Endothelial cell of umbilical vein (primary cell): ENCODE measurements around the gene FNDC3A. TPM values are rescaled to one million over a fixed set of nuclear protein-coding genes. Genes with fewer than 3 reads are reported as not detected.

Experiments used
- BruUV-seq: library from RNA; stranded (reverse); fragments of 400-500 nt; replicated peaks from 2 replicates; lab custom pipeline; 2021; lab: Mats Ljungman, UMichigan
- CTCF ChIA-PET: fragments of 300-600, 350-600 bp; sonication (Branson Sonifier 250); formaldehyde crosslinking; loops from one replicate; lab custom pipeline; 2021; ENCODE audit warnings: antibody characterized with exemption, inconsistent platforms; lab: Charles Lee
- POLR2A ChIA-PET: fragments of 300-600, 350-600 bp; sonication (Branson Sonifier 250); formaldehyde crosslinking; loops from one replicate; lab custom pipeline; 2021; ENCODE audit warnings: antibody characterized with exemption, inconsistent platforms; lab: Charles Lee
- DNase-seq: peaks from one replicate; pipeline ENCODE4 v3.0.0-alpha.2; 2011; ENCODE audit warnings: low read depth, low spot score
- FAIRE-seq: peaks from 2 replicates; lab custom pipeline; 2011; peaks lifted over from hg19 to GRCh38; lab: Jason Lieb, UNC
- H2AFZ ChIP-seq: 2 replicates; pipeline ENCODE4 v1.6.0; 2012; ENCODE audit warnings: low read depth, low read length, control low read depth, inconsistent platforms
- H3K27ac ChIP-seq: 2 replicates; pipeline ENCODE4 v1.5.1; 2011; ENCODE audit warnings: low read depth, mild to moderate bottlenecking, control low read depth, low read length, moderate library complexity; ENCODE audit not compliant: insufficient read depth
- H3K27me3 ChIP-seq, 2 experiments: 2 replicates each; pipeline versions ENCODE4 v1.6.0 to v1.6.1; 2011; ENCODE audit warnings: low read length in 2 of 2, mixed read lengths in 1 of 2; ENCODE audit not compliant: control insufficient read depth in 2 of 2, insufficient read depth in 2 of 2
- H3K36me3 ChIP-seq, 2 experiments: 2 replicates in 1 of 2; 3 replicates in 1 of 2; pipeline ENCODE4 v1.5.1; 2011; ENCODE audit warnings: low read length in 2 of 2, mild to moderate bottlenecking in 1 of 2, moderate library complexity in 1 of 2; ENCODE audit not compliant: control insufficient read depth in 2 of 2, insufficient read depth in 2 of 2; ENCODE audit errors: extremely low read depth in 1 of 2
- H3K4me1 ChIP-seq: 3 replicates; pipeline ENCODE4 v1.5.1; 2011; ENCODE audit warnings: mild to moderate bottlenecking, low read length; ENCODE audit not compliant: control insufficient read depth, insufficient read depth; ENCODE audit errors: extremely low read depth
- H3K4me2 ChIP-seq: 2 replicates; pipeline ENCODE4 v1.6.1; 2011; ENCODE audit warnings: low read length, control low read depth, mixed read lengths; ENCODE audit not compliant: insufficient read depth
- H3K4me3 ChIP-seq, 3 experiments: fragments of 200-600 bp in 1 of 3; sonication (generic), shearing (Covaris generic) in 1 of 3; replicated peaks in 1 of 3; 2 replicates each; pipeline ENCODE4 v1.5.1; 2011 to 2016; ENCODE audit warnings: control low read depth in 3 of 3, low read length in 3 of 3, mild to moderate bottlenecking in 2 of 3, inconsistent platforms in 1 of 3, low read depth in 1 of 3, moderate library complexity in 1 of 3; ENCODE audit not compliant: insufficient read depth in 1 of 3
- H3K79me2 ChIP-seq: 2 replicates; pipeline ENCODE4 v1.6.0; 2012; ENCODE audit warnings: low read length, inconsistent platforms; ENCODE audit not compliant: control insufficient read depth, insufficient read depth
- H3K9ac ChIP-seq: replicated peaks from 2 replicates; pipeline ENCODE3; 2011; ENCODE audit warnings: low read length, control low read depth; ENCODE audit not compliant: insufficient read depth; ENCODE audit errors: extremely low read depth
- H3K9me1 ChIP-seq: replicated peaks from 3 replicates; pipeline ENCODE4 v1.6.0; 2011; ENCODE audit warnings: mild to moderate bottlenecking, low read length; ENCODE audit not compliant: control insufficient read depth, insufficient read depth; ENCODE audit errors: extremely low read depth
- H3K9me3 ChIP-seq: replicated peaks from 2 replicates; pipeline ENCODE4 v1.5.1; 2012; ENCODE audit warnings: low read length, inconsistent platforms; ENCODE audit not compliant: control insufficient read depth, insufficient read depth
- H4K20me1 ChIP-seq: replicated peaks from 2 replicates; pipeline ENCODE3; 2011; ENCODE audit warnings: mild to moderate bottlenecking, low read length; ENCODE audit not compliant: control insufficient read depth, insufficient read depth; ENCODE audit errors: extremely low read depth
- EZH2 ChIP-seq: IDR thresholded peaks from 2 replicates; pipeline ENCODE4 v1.6.1; 2012; ENCODE audit warnings: borderline replicate concordance, low read depth, mild to moderate bottlenecking, moderate library complexity, low read length, inconsistent platforms; ENCODE audit not compliant: severe bottlenecking
- FOS ChIP-seq: IDR thresholded peaks from 2 replicates; pipeline ENCODE4 v1.6.1; 2011; ENCODE audit warnings: mild to moderate bottlenecking, low read length, moderate library complexity, borderline replicate concordance; ENCODE audit not compliant: insufficient read depth
- GATA2 ChIP-seq: IDR thresholded peaks from 2 replicates; pipeline ENCODE4 v1.7.0; 2011; ENCODE audit warnings: low read depth, mild to moderate bottlenecking, moderate library complexity, mixed read lengths, low read length; ENCODE audit not compliant: insufficient read length, insufficient read depth
- JUN ChIP-seq: IDR thresholded peaks from 2 replicates; pipeline ENCODE4 v1.6.1; 2011; ENCODE audit warnings: borderline replicate concordance, low read depth; ENCODE audit not compliant: insufficient read length, insufficient read depth
- MYC ChIP-seq: IDR thresholded peaks from one replicate; pipeline ENCODE4 v1.6.1; 2011; ENCODE audit warnings: mild to moderate bottlenecking, low read depth, low read length
- POLR2A ChIP-seq: IDR thresholded peaks from 2 replicates; pipeline ENCODE4 v1.6.1; 2012; ENCODE audit warnings: low read depth, mild to moderate bottlenecking, control low read depth, low read length
- POLR2AphosphoS5 ChIP-seq: IDR thresholded peaks from 2 replicates; pipeline ENCODE4 v1.6.1; 2012; ENCODE audit warnings: low read depth, mild to moderate bottlenecking, control low read depth, low read length, moderate library complexity; ENCODE audit not compliant: insufficient read depth
- dilution Hi-C: fragments of 300-500 bp; cut with MboI; formaldehyde crosslinking; loops from one replicate; pipeline ENCODE4 v1.15.0; 2019; ENCODE audit warnings: low sequenced_read_pairs; ENCODE audit not compliant: extremely low pct_ligation_motif_present
- intact Hi-C: fragments of 100-400 bp; cut with micrococcal nuclease; formaldehyde crosslinking; loops from one replicate; pipeline ENCODE4 v1.10.0; 2022
- polyA plus RNA-seq, 4 experiments: library from polyadenylated mRNA; depleted of rRNA in 3 of 4; stranded (reverse) in 3 of 4; unstranded in 1 of 4; fragments of >200 nt; gene quantifications; 2 replicates each; pipeline versions ENCODE4 v1.2.1 to v1.2.3, GENCODE V29; 2011 to 2012; ENCODE audit warnings: missing spikeins in 1 of 4
- total RNA-seq: library from RNA; stranded (reverse); gene quantifications from 2 replicates; pipeline ENCODE4 v1.2.3, GENCODE V29; 2021
- TF ChIP-seq, protein P1 (sequence below), 2 donors: IDR thresholded peaks; 1 replicate in 1 of 2; 2 replicates in 1 of 2; pipeline ENCODE4 v1.5.1; 2011; ENCODE audit warnings: low read length in 2 of 2, mild to moderate bottlenecking in 2 of 2, moderate library complexity in 2 of 2, control low read depth in 1 of 2, inconsistent platforms in 1 of 2, low read depth in 1 of 2; ENCODE audit not compliant: insufficient read depth in 1 of 2; ENCODE audit errors: extremely low read depth in 1 of 2
- TF ChIP-seq, protein P2 (sequence below): IDR thresholded peaks from 2 replicates; pipeline ENCODE4 v1.6.1; 2011; ENCODE audit not compliant: insufficient read depth, insufficient read length

FNDC3A gene
- total and polyA plus RNA-seq, 2 donors (not counting 3 experiments of a cell fraction or from before 2014, with no cell fraction given), result 26.3 to 50.8 TPM

DNA sequence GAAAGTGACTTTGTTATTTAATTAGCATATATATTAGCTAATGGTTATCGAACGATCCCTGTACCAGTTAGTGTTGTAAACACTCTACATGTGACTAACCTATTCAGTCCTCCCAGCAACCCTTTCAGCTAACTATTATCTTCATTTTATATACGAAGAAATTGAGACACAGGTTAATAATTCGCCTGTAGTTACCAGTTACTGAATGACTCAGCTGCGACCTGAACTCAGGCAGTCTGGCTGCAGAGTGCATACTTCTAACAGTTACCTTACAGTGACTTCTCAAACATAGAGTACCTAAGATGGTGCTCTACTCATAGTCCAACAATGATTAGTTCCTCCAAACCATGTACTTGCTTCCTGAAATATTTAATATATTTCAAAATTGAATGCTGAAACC lies 117.7 kb downstream of the FNDC3A start:
- dilution Hi-C loops (no loop called here), intact Hi-C loops (no loop called here)
- H3K4me1 ChIP-seq, result peaks cover 10% of the 10 kb centered on the region
- H3K27me3 ChIP-seq, result no peaks in the 10 kb centered on the region
- H3K36me3 ChIP-seq, result no peaks in the 10 kb centered on the region
- FAIRE-seq (no peak), DNase-seq (no peak)
- H3K79me2 ChIP-seq, result no peaks in the 10 kb centered on the region
- CTCF ChIA-PET, result no interaction called here
- no peaks in the 10 kb centered on the region for H4K20me1 ChIP-seq
- H2AFZ ChIP-seq, result no peak overlapping the region
- TF ChIP-seq, protein P1, sequence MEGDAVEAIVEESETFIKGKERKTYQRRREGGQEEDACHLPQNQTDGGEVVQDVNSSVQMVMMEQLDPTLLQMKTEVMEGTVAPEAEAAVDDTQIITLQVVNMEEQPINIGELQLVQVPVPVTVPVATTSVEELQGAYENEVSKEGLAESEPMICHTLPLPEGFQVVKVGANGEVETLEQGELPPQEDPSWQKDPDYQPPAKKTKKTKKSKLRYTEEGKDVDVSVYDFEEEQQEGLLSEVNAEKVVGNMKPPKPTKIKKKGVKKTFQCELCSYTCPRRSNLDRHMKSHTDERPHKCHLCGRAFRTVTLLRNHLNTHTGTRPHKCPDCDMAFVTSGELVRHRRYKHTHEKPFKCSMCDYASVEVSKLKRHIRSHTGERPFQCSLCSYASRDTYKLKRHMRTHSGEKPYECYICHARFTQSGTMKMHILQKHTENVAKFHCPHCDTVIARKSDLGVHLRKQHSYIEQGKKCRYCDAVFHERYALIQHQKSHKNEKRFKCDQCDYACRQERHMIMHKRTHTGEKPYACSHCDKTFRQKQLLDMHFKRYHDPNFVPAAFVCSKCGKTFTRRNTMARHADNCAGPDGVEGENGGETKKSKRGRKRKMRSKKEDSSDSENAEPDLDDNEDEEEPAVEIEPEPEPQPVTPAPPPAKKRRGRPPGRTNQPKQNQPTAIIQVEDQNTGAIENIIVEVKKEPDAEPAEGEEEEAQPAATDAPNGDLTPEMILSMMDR (IDR thresholded peaks at IDR 0.05; ENCODE audit: extremely low read depth in 1 of 2, insufficient read depth in 1 of 2, low read depth in 1 of 2, low read length in 2 of 2), result no peak
- TF ChIP-seq MYC, result no peak
- TF ChIP-seq POLR2A, result no peak
- no peak for TF ChIP-seq GATA2
- TF ChIP-seq, protein P2, sequence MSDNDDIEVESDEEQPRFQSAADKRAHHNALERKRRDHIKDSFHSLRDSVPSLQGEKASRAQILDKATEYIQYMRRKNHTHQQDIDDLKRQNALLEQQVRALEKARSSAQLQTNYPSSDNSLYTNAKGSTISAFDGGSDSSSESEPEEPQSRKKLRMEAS, result no peak
- TF ChIP-seq FOS, result no peak
- TF ChIP-seq POLR2AphosphoS5, result no peak
- no peak for TF ChIP-seq JUN
- no peak for TF ChIP-seq EZH2
- H3K9me3 ChIP-seq, result no peaks in the 10 kb centered on the region
- H3K9me1 ChIP-seq, result no peaks in the 10 kb centered on the region
- no peak overlapping the region for H3K27ac ChIP-seq
- no peak overlapping the region for H3K9ac ChIP-seq
- no peak overlapping the region for H3K4me2 ChIP-seq
- POLR2A ChIA-PET, result no interaction called here
- H3K4me3 ChIP-seq, result no peak overlapping the region
- BruUV-seq, result no TSS peak
